ENCODE data around the gene PCNP.

- no peak for TF ChIP-seq CTCF (conservative IDR thresholded peaks at IDR 0.05 in 1 of 2, IDR thresholded peaks at IDR 0.05 in 1 of 2; ENCODE audit: low read depth in 1 of 2, low read length in 2 of 2)
- no peak for TF ChIP-seq EZH2 (IDR thresholded peaks at IDR 0.05; ENCODE audit: low read length, missing control alignments)
Measured at GRCh38 chr3:101618726-101619125, 44.7 kb downstream of the PCNP start.
